ENCODE measurements around the gene STAT3.
"Not testable (repeated sequence)": the region's sequence is repeated elsewhere in the genome, so short reads cannot be mapped to it uniquely, and the experiment has no call there.

Gene STAT3

DNA sequence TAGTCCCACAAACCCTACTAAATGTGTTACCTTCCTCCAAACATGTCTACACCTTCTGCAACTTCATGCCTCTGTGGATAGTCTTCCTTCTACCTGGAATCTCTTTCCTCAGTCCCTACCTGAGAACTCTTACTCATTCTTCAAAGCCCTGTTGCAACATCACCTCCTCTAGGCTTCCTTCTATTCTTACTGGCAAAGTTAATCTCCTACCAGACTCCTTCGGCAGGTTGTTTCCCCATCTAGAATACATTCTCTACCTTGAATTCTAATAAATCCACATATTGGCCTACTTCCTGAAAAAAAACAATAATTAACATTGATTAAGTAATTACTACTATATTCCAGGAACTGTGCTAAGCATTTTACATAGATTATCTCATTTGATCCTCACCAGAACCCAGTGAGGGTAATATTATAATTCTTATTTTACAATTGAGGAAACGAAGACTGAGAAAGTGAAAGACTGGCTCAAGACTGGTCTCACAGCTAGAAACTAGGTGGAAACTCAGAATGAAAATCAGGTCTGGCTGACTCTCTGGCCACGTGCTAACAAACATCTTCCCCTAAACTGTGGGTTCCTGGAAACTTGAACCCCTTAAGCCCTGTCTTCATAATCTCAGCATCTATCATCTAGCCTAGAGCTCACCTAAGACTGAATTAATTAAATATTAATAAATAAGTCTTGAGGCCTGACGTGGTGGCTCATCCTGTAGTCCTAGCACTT is 4.6 kb upstream of the STAT3 start:
- no peak overlapping the region for H3K4me3 ChIP-seq (ENCODE audit: low read depth, low read length)

GRCh38 chr17:42391439-42391838 is 3.2 kb upstream of the STAT3 start:
- not testable (repeated sequence) for H3K4me3 ChIP-seq (ENCODE audit: low read depth, low read length); DNase-seq (ENCODE audit: low read depth)

More for the DNA sequence above, 4.6 kb upstream of the STAT3 start:
- no peak for TF ChIP-seq CTCF (IDR thresholded peaks at IDR 0.05; ENCODE audit: control insufficient read depth, extremely low read depth, insufficient read depth)
- no peak for DNase-seq (ENCODE audit: low read depth)

DNA sequence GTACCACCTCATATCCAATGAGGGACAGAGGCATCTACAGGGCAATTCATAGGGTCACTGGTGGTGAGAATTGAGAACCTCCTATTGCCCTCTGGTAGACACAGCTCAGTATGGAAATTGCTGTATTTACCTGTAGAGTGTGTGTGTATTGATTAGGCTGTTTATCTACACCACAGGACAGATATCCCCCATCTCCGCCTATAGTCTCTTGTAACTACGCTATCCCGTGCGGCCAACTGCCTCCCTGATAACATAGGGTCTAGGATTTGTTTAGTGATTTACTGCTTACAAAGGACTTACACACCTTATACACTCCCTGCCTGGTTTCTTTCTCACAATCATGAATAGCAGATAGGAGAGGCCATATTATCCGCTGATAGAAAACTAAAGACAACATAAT is 1.7 kb upstream of the STAT3 start:
- TF ChIP-seq CTCF (IDR thresholded peaks at IDR 0.05; ENCODE audit: control insufficient read depth, extremely low read depth, insufficient read depth) = no peak
- no peak for DNase-seq (ENCODE audit: low read depth)
- H3K4me3 ChIP-seq (ENCODE audit: low read depth, low read length) = no peak overlapping the region

DNA sequence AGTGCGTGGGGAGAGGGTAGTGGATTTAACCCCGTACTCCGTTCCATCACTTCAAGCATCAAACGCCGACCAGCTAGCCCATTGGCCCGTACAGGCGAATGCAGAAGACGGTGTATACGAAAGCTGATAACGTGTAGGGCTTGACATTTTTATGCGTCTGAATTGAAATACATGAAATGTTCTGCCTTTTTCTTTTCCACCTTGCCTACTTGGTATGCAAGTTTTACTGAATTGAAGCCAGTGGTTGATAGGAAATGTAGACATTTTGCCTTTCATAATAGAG is 834 bp upstream of the STAT3 start:
- no peak for DNase-seq (ENCODE audit: low read depth)
- TF ChIP-seq CTCF (IDR thresholded peaks at IDR 0.05; ENCODE audit: control insufficient read depth, extremely low read depth, insufficient read depth) = no peak
- H3K4me3 ChIP-seq (ENCODE audit: low read depth, low read length) = no peak overlapping the region

GRCh38 chr17:42387661-42388380 is 421 bp downstream of the STAT3 start:
- DNase-seq (ENCODE audit: low read depth) = no peak
- H3K4me3 ChIP-seq (ENCODE audit: low read depth, low read length) = peak overlapping the region; percentile 90
- no peak for TF ChIP-seq CTCF (IDR thresholded peaks at IDR 0.05; ENCODE audit: control insufficient read depth, extremely low read depth, insufficient read depth)

GRCh38 chr17:42386777-42387657 is 1.2 kb downstream of the STAT3 start:
- no peak for TF ChIP-seq CTCF (IDR thresholded peaks at IDR 0.05; ENCODE audit: control insufficient read depth, extremely low read depth, insufficient read depth)

GRCh38 chr17:42381898-42382297 is 6.3 kb downstream of the STAT3 start:
- no peak for DNase-seq (ENCODE audit: low read depth)
- no peak for TF ChIP-seq CTCF (IDR thresholded peaks at IDR 0.05; ENCODE audit: control insufficient read depth, extremely low read depth, insufficient read depth)

More at GRCh38 chr17:42386777-42387657, 1.2 kb downstream of the STAT3 start:
- H3K4me3 ChIP-seq (ENCODE audit: low read depth, low read length) = peak overlapping the region; percentile 90
- DNase-seq (ENCODE audit: low read depth) = peak; percentile 62

More at GRCh38 chr17:42381898-42382297, 6.3 kb downstream of the STAT3 start:
- no peak overlapping the region for H3K4me3 ChIP-seq (ENCODE audit: low read depth, low read length)
